IMR-90 (cell line): ENCODE results near the gene RAET1G. TPM values are rescaled to one million over a fixed set of nuclear protein-coding genes. Genes with fewer than 3 reads are reported as not detected.
"Not testable (repeated sequence)": the region's sequence is repeated elsewhere in the genome, so short reads cannot be mapped to it uniquely, and the experiment has no call there.

ENCODE experiments used
- ATAC-seq: fragments of 200-7000 bp; cut with Tn5 transposase; 2 replicates; pipeline ENCODE4 v1.9.1; 2020; ENCODE audit warnings: low read depth, mild to moderate bottlenecking, moderate library complexity
- BruUV-seq: library from RNA; stranded (reverse); fragments of 400-500 nt; replicated peaks from 2 replicates; lab custom pipeline; 2021; lab: Mats Ljungman, UMichigan
- CTCF ChIA-PET: fragments of 300-600 bp; formaldehyde crosslinking; extraction: SDS; loops from one replicate; lab custom pipeline; 2021; ENCODE audit warnings: antibody characterized with exemption; lab: Yijun Ruan, JAX
- POLR2A ChIA-PET: fragments of 300-600 bp; sonication (Branson Sonifier 250); formaldehyde crosslinking; loops from one replicate; lab custom pipeline; 2022; ENCODE audit warnings: antibody characterized with exemption; ENCODE audit not compliant: unreplicated experiment; lab: Charles Lee
- DNase-seq: peaks from one replicate; pipeline ENCODE4 v3.0.0; 2013
- H2AFZ ChIP-seq: replicated peaks from 2 replicates; pipeline ENCODE3; 2013; ENCODE audit warnings: low read length, mild to moderate bottlenecking; ENCODE audit not compliant: poor library complexity
- H2AK5ac ChIP-seq: 2 replicates; pipeline ENCODE4 v1.6.1; 2013; ENCODE audit warnings: low read depth, low read length, inconsistent platforms
- H2AK9ac ChIP-seq: replicated peaks from 2 replicates; pipeline ENCODE3; 2013; ENCODE audit warnings: mild to moderate bottlenecking, low read depth, low read length, moderate library complexity; ENCODE audit not compliant: poor library complexity
- H2BK120ac ChIP-seq: 2 replicates; pipeline ENCODE4 v1.6.1; 2013; ENCODE audit warnings: low read depth, low read length, inconsistent platforms
- H2BK15ac ChIP-seq: 3 replicates; pipeline ENCODE4 v1.6.1; 2013; ENCODE audit warnings: low read depth, low read length, inconsistent platforms
- H2BK20ac ChIP-seq: 2 replicates; pipeline ENCODE4 v1.6.1; 2013; ENCODE audit warnings: low read depth, mild to moderate bottlenecking, inconsistent platforms, low read length, moderate library complexity
- H2BK5ac ChIP-seq: 2 replicates; pipeline ENCODE4 v1.6.1; 2013; ENCODE audit warnings: mild to moderate bottlenecking, low read depth, low read length, inconsistent platforms; ENCODE audit not compliant: poor library complexity, severe bottlenecking
- H3K14ac ChIP-seq: replicated peaks from 2 replicates; pipeline ENCODE4 v1.6.1; 2013; ENCODE audit warnings: low read depth, low read length, inconsistent platforms
- H3K18ac ChIP-seq: 2 replicates; pipeline ENCODE4 v1.6.1; 2013; ENCODE audit warnings: low read depth, low read length, control low read depth
- H3K23ac ChIP-seq: 2 replicates; pipeline ENCODE4 v1.6.1; 2013; ENCODE audit warnings: low read depth, low read length, inconsistent platforms
- H3K27ac ChIP-seq: 2 replicates; pipeline ENCODE4 v1.5.1; 2013; ENCODE audit warnings: mild to moderate bottlenecking, control low read depth, low read length; ENCODE audit not compliant: insufficient read depth
- H3K27me3 ChIP-seq: 2 replicates; pipeline ENCODE4 v1.6.1; 2013; ENCODE audit warnings: low read length; ENCODE audit not compliant: control insufficient read depth, insufficient read depth
- H3K36me3 ChIP-seq: 2 replicates; pipeline ENCODE4 v1.6.1; 2013; ENCODE audit warnings: low read length, mixed read lengths; ENCODE audit not compliant: control insufficient read depth, insufficient read depth
- H3K4ac ChIP-seq: 2 replicates; pipeline ENCODE4 v1.6.1; 2013; ENCODE audit warnings: low read depth, low read length, inconsistent platforms
- H3K4me1 ChIP-seq: 2 replicates; pipeline ENCODE4 v1.6.1; 2013; ENCODE audit warnings: low read length, mixed read lengths; ENCODE audit not compliant: control insufficient read depth, insufficient read depth
- H3K4me2 ChIP-seq: 2 replicates; pipeline ENCODE4 v1.6.1; 2013; ENCODE audit warnings: low read depth, mild to moderate bottlenecking, control low read depth, low read length, moderate library complexity
- H3K4me3 ChIP-seq: 2 replicates; pipeline ENCODE4 v1.5.1; 2013; ENCODE audit warnings: low read depth, mild to moderate bottlenecking, control low read depth, low read length, moderate library complexity; ENCODE audit not compliant: insufficient read depth
- H3K56ac ChIP-seq: 2 replicates; pipeline ENCODE4 v1.6.1; 2013; ENCODE audit warnings: low read length, inconsistent platforms; ENCODE audit not compliant: insufficient read depth; ENCODE audit errors: extremely low read depth
- H3K79me1 ChIP-seq, 2 experiments: 2 replicates each; pipeline ENCODE4 v1.6.1; 2013; ENCODE audit warnings: low read length in 2 of 2, inconsistent platforms in 1 of 2, low read depth in 1 of 2
- H3K9ac ChIP-seq: 2 replicates; pipeline ENCODE4 v1.6.1; 2013; ENCODE audit warnings: low read depth, low read length, control low read depth
- H3K9me1 ChIP-seq: 2 replicates; pipeline ENCODE4 v1.6.1; 2013; ENCODE audit warnings: low read length, inconsistent platforms; ENCODE audit not compliant: insufficient read depth
- H3K9me3 ChIP-seq: 2 replicates; pipeline ENCODE4 v1.6.1; 2013; ENCODE audit warnings: low read length; ENCODE audit not compliant: control insufficient read depth, insufficient read depth
- H4K20me1 ChIP-seq: 2 replicates; pipeline ENCODE4 v1.6.1; 2013; ENCODE audit warnings: low read length, inconsistent platforms; ENCODE audit not compliant: insufficient read depth
- H4K5ac ChIP-seq: 2 replicates; pipeline ENCODE4 v1.6.1; 2013; ENCODE audit warnings: mild to moderate bottlenecking, low read depth, low read length, control low read depth
- H4K8ac ChIP-seq, 2 experiments: 2 replicates each; pipeline ENCODE4 v1.6.1; 2013; ENCODE audit warnings: low read depth in 2 of 2, low read length in 2 of 2, control low read depth in 1 of 2, inconsistent platforms in 1 of 2
- H4K91ac ChIP-seq: 2 replicates; pipeline ENCODE4 v1.6.1; 2013; ENCODE audit warnings: low read depth, low read length, inconsistent platforms; ENCODE audit not compliant: insufficient read depth
- CEBPB ChIP-seq: IDR thresholded peaks from 2 replicates; pipeline ENCODE4 v1.6.1; 2012; ENCODE audit warnings: low read depth, low read length, improper control_type of control experiment
- RFX5 ChIP-seq: IDR thresholded peaks from 2 replicates; pipeline ENCODE4 v1.8.0; 2012; ENCODE audit warnings: low read depth, mild to moderate bottlenecking, low read length, moderate library complexity
- WGBS, 2 experiments: methylation state at CpG; one replicate each; pipeline versions ENCODE4 v1.1.5 to v1.1.7; 2013; ENCODE audit warnings: missing lambda C conversion rate in 2 of 2; ENCODE audit not compliant: insufficient read length in 1 of 2; ENCODE audit errors: extremely low coverage in 2 of 2; 5-methylcytosine and 5-hydroxymethylcytosine counted together
- dilution Hi-C: fragments of 300-500 bp; cut with HindIII; formaldehyde crosslinking; loops from one replicate; pipeline ENCODE4 v1.14.3; 2018; ENCODE audit warnings: low sequenced_read_pairs; ENCODE audit not compliant: unreplicated experiment
- in situ Hi-C: fragments of 300-500 bp; cut with MboI; formaldehyde crosslinking; loops from 3 replicates; pipeline ENCODE4 v1.14.3; 2019; ENCODE audit warnings: low sequenced_read_pairs, inconsistent platforms, mixed read lengths
- intact Hi-C: fragments of 100-400 bp; cut with micrococcal nuclease; formaldehyde crosslinking; loops from 2 replicates; pipeline ENCODE4 v1.10.0; 2022
- polyA plus RNA-seq, 3 experiments: library from polyadenylated mRNA; depleted of rRNA; stranded (reverse); fragments of >200 nt; gene quantifications; 2 replicates each; pipeline ENCODE4 v1.2.3, GENCODE V29; 2012; ENCODE audit warnings: low replicate concordance in 1 of 3
- total RNA-seq: library from RNA; depleted of rRNA; stranded (reverse); fragments of >200 nt; gene quantifications from 2 replicates; pipeline ENCODE4 v1.2.3, GENCODE V29; 2012

Gene RAET1G
- total and polyA plus RNA-seq, 2 of the 4 experiments (the other 2 are of a cell fraction): 1.3 to 4.2 TPM

DNA sequence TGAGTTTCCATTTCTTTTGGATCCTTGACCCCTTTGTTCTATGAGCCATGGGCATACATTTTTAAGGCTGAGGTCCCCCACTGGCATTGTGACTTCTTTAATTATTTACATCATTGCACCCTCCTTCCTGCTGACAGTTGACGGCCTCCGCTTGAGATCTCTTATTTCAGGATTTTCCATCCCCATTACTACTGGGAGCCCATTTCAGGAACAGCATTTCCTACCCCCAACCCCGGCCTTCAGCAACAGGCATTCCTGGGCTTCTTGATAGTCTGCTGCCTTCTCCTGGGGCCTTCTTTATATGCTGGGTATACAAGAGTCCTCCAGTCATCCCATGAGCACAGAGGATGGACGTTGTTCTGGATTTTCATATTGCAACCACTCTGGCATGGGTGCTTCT, 44.7 kb upstream of the RAET1G start:
- in situ Hi-C loops (no loop called here), intact Hi-C loops (no loop called here), dilution Hi-C loops (no loop called here)
- no peak overlapping the region for H4K5ac ChIP-seq
- no peak overlapping the region for H2BK120ac ChIP-seq
- H3K9ac ChIP-seq: no peak overlapping the region
- H4K8ac ChIP-seq: no peak overlapping the region
- no peak overlapping the region for H3K4me2 ChIP-seq
- no peak overlapping the region for H3K23ac ChIP-seq
- TF ChIP-seq RFX5 (no peak), CEBPB (no peak)
- H3K4ac ChIP-seq: no peak overlapping the region
- no TSS peak for BruUV-seq
- H3K18ac ChIP-seq: no peak overlapping the region
- no peak overlapping the region for H2BK15ac ChIP-seq
- no peak overlapping the region for H3K4me3 ChIP-seq
- no peaks in the 10 kb centered on the region; the same call in 1 of the 2 replicates for H4K20me1 ChIP-seq
- H3K79me1 ChIP-seq: 0 out of 4 replicates have a peak, but pooled peaks cover 0 to 4% of the 10 kb centered on the region in 2 experiments
- 92% methylated on average over 2 of the region's 4 CpGs; no CpG with 5 or more reads in 1 of the 2 experiments for WGBS, 2 experiments
- H3K27me3 ChIP-seq: peaks cover 67% of the 10 kb centered on the region
- H3K27ac ChIP-seq: no peak overlapping the region
- ATAC-seq (no peak), DNase-seq (no peak)
- H3K14ac ChIP-seq: no peak overlapping the region
- H2BK5ac ChIP-seq: no peak overlapping the region
- H3K9me1 ChIP-seq: 0 out of 2 replicates have a peak, but pooled peaks cover 7% of the 10 kb centered on the region
- H2AK9ac ChIP-seq: no peak overlapping the region
- ChIA-PET POLR2A (no interaction called here), CTCF (no interaction called here)
- no peaks in the 10 kb centered on the region for H3K36me3 ChIP-seq
- H3K9me3 ChIP-seq: no peaks in the 10 kb centered on the region; the same call in 1 of the 2 replicates
- H4K91ac ChIP-seq: no peak overlapping the region
- H3K4me1 ChIP-seq: peaks cover 2% of the 10 kb centered on the region; the same call in 1 of the 2 replicates
- no peak overlapping the region for H3K56ac ChIP-seq
- no peak overlapping the region for H2AK5ac ChIP-seq
- no peak overlapping the region for H2BK20ac ChIP-seq
- no peak overlapping the region for H2AFZ ChIP-seq

GRCh38 chr6:149966319-149966718, 43.4 kb upstream of the RAET1G start:
- H4K91ac ChIP-seq, H3K4ac ChIP-seq, H2BK15ac ChIP-seq, H2AK9ac ChIP-seq, H2BK5ac ChIP-seq, in situ Hi-C loops, H3K9ac ChIP-seq, H2AFZ ChIP-seq, H3K23ac ChIP-seq, H4K8ac ChIP-seq, H3K4me1 ChIP-seq, dilution Hi-C loops, H3K9me3 ChIP-seq, H3K4me3 ChIP-seq, DNase-seq, H3K4me2 ChIP-seq, ATAC-seq, H3K56ac ChIP-seq, BruUV-seq, H3K18ac ChIP-seq, H3K27ac ChIP-seq, H3K9me1 ChIP-seq, H4K20me1 ChIP-seq, H2BK120ac ChIP-seq, H2AK5ac ChIP-seq, H3K14ac ChIP-seq, CTCF ChIA-PET, H3K36me3 ChIP-seq, H4K5ac ChIP-seq, intact Hi-C loops, H2BK20ac ChIP-seq, H3K79me1 ChIP-seq: not testable (repeated sequence)
- peaks cover 66% of the 10 kb centered on the region for H3K27me3 ChIP-seq
- WGBS, 2 experiments: no CpG with 5 or more reads among the region's 2 CpGs
- POLR2A ChIA-PET: interaction anchor here (0.6 kb wide), 1 partner anchor 356 kb away, joined by 4 read pairs; no protein-coding TSS in a partner anchor
